Sigmoid colon (tissue), 3 donors: Measurements from ENCODE around the gene LRRC72.

Experiments used
- POLR2A ChIP-seq, 2 donors: fragments of 450-650 bp; IDR thresholded peaks; one replicate each; pipeline ENCODE4 v1.6.1; 2016; ENCODE audit warnings: antibody characterized with exemption in 2 of 2, mild to moderate bottlenecking in 2 of 2, moderate library complexity in 2 of 2
- TF ChIP-seq, protein P1 (sequence below), 4 experiments: fragments of 450-650 bp in 3 of 4; fragments of 200-600 bp in 1 of 4; IDR thresholded peaks; one replicate each; pipeline ENCODE4 v1.5.1; 2016 to 2019; ENCODE audit warnings: antibody characterized with exemption in 4 of 4, mild to moderate bottlenecking in 3 of 4, moderate library complexity in 2 of 4

DNA sequence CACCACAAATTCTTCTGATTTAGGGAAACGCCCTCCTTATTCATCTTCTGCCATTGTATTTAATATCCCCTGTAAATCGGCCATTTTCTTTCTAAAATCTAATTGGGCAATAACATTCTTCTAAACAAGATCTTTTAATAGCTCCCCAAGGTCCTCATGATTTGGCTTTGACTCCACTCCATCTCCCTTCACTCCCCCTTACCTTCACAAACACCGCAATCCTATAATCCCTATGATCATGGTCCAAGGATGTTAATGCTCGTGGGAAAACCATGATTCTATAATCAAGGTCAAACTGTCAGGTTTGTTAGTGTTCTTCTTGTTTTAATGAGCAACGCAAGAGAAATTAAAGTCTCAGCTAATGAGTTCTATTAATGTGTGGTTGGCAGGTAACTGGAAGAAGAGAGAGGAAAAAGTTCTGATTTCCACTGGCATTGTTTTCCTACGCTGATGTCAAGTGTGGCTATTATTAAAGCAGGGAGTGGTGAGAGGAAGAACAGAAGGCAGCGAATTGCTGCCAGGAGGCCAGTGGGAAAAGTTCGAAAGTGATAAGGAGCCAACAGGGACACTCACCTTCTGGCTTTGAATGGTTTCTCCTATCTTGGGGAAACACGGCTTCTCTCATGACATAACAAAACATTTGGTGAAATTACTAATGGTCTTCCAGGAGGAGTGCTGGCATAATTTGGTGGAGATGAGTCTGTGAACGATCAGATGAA is 28.1 kb downstream of the LRRC72 start:
- TF ChIP-seq, protein P1, sequence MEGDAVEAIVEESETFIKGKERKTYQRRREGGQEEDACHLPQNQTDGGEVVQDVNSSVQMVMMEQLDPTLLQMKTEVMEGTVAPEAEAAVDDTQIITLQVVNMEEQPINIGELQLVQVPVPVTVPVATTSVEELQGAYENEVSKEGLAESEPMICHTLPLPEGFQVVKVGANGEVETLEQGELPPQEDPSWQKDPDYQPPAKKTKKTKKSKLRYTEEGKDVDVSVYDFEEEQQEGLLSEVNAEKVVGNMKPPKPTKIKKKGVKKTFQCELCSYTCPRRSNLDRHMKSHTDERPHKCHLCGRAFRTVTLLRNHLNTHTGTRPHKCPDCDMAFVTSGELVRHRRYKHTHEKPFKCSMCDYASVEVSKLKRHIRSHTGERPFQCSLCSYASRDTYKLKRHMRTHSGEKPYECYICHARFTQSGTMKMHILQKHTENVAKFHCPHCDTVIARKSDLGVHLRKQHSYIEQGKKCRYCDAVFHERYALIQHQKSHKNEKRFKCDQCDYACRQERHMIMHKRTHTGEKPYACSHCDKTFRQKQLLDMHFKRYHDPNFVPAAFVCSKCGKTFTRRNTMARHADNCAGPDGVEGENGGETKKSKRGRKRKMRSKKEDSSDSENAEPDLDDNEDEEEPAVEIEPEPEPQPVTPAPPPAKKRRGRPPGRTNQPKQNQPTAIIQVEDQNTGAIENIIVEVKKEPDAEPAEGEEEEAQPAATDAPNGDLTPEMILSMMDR (IDR thresholded peaks at IDR 0.05), result no peak
- no peak for TF ChIP-seq POLR2A (IDR thresholded peaks at IDR 0.05)
